ENCODE data around the gene TTC27.
"Not testable (repeated sequence)": the region's sequence is repeated elsewhere in the genome, so short reads cannot be mapped to it uniquely, and the experiment has no call there.

Gene TTC27

GRCh38 chr2:32745191-32745590 lies 117.3 kb downstream of the TTC27 start:
- TF ChIP-seq ZFX (IDR thresholded peaks at IDR 0.05) (no peak), CTCF (conservative IDR thresholded peaks at IDR 0.05) (no peak)
- H3K27ac ChIP-seq = no peak overlapping the region

GRCh38 chr2:32745675-32746074 lies 117.8 kb downstream of the TTC27 start:
- no peak for TF ChIP-seq ZFX (IDR thresholded peaks at IDR 0.05)
- no peak for TF ChIP-seq CTCF (conservative IDR thresholded peaks at IDR 0.05)
- no peak overlapping the region for H3K27ac ChIP-seq

GRCh38 chr2:32746669-32747068 lies 118.8 kb downstream of the TTC27 start:
- no peak for TF ChIP-seq CTCF (conservative IDR thresholded peaks at IDR 0.05)
- TF ChIP-seq ZFX (IDR thresholded peaks at IDR 0.05) = no peak
- no peak overlapping the region for H3K27ac ChIP-seq

- H3K27ac ChIP-seq = no peak overlapping the region
- TF ChIP-seq ZFX (IDR thresholded peaks at IDR 0.05) (no peak), CTCF (conservative IDR thresholded peaks at IDR 0.05) (no peak)
These were observed 120.3 kb downstream of the TTC27 start for GRCh38 chr2:32748158-32748557.

GRCh38 chr2:32750880-32751279 lies 123.0 kb downstream of the TTC27 start:
- no peak overlapping the region for H3K27ac ChIP-seq
- TF ChIP-seq CTCF (conservative IDR thresholded peaks at IDR 0.05) = no peak

- no peak overlapping the region for H3K27ac ChIP-seq
- TF ChIP-seq ZFX (IDR thresholded peaks at IDR 0.05) = no peak
- TF ChIP-seq CTCF (conservative IDR thresholded peaks at IDR 0.05) = no peak
These were observed 124.4 kb downstream of the TTC27 start for GRCh38 chr2:32752205-32752604.

- TF ChIP-seq ZFX (IDR thresholded peaks at IDR 0.05) (no peak), CTCF (conservative IDR thresholded peaks at IDR 0.05) (no peak)
- no peak overlapping the region for H3K27ac ChIP-seq
These were observed 125.1 kb downstream of the TTC27 start for GRCh38 chr2:32752952-32753351.

- H3K27ac ChIP-seq = not testable (repeated sequence)
These were observed 126.8 kb downstream of the TTC27 start for GRCh38 chr2:32754676-32755075.
